Tracheal epithelial cell (primary cell): Measurements from ENCODE around the gene C12orf43. TPM values are rescaled to one million over a fixed set of nuclear protein-coding genes. Genes with fewer than 3 reads are reported as not detected.

Source experiments
- total RNA-seq: library from RNA; depleted of rRNA; stranded (reverse); fragments of >200 nt; gene quantifications from 2 replicates; pipeline ENCODE4 v1.2.1, GENCODE V29; 2014

Gene C12orf43
- total RNA-seq, result 3.2 and 4.6 TPM in 2 replicates

GRCh38 chr12:121015825-121016766 is at the start of gene C12orf43:
Gene C12orf43, minus strand, starts transcription at chr12:121016487. Its CDS starts 13 bp downstream, at chr12:121016474.

DNA sequence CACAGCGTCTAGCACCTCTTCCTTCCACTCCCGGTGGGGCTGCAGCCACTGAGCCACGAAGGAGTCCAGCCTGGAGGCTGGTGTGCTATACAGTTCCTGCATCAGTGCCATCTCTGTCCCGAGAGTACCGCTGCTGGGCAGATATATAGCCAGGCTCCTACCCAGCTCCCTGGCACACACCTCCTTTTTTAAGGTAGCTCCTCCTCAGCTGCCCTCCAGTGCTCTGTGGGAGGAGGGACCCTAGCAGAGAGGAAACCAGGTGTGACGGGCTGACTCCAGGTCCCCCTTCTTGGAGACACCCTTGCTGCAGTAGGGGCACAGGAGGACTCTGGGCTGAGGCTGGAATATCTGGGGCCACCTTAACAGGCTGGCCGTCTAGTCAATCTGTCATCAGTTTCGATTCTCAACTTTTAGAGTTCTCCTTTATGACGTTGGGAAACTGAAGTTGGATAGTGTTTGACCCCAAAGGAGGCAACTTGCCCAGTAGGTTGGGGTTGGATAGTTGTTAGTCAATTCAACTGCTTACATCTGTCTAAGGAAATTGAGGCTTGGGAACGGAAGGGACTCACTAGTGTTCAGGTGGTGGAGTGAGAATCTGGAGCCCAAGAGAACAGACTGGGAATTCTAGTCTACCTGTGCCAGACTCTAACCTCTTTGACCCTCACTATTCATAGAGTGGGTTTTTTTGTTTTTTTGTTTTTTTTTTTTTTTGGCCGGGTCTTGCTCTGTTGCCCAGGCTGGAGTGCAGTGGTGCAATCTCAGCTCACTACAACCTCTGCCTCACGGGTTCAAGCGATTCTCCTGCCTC is 22.8 kb upstream of the C12orf43 start, which contains the start of gene OASL:
Gene OASL (minus strand): TSS at position 386 of the 808 bp plus-strand sequence. CDS start 275 bp downstream, at position 111.

DNA sequence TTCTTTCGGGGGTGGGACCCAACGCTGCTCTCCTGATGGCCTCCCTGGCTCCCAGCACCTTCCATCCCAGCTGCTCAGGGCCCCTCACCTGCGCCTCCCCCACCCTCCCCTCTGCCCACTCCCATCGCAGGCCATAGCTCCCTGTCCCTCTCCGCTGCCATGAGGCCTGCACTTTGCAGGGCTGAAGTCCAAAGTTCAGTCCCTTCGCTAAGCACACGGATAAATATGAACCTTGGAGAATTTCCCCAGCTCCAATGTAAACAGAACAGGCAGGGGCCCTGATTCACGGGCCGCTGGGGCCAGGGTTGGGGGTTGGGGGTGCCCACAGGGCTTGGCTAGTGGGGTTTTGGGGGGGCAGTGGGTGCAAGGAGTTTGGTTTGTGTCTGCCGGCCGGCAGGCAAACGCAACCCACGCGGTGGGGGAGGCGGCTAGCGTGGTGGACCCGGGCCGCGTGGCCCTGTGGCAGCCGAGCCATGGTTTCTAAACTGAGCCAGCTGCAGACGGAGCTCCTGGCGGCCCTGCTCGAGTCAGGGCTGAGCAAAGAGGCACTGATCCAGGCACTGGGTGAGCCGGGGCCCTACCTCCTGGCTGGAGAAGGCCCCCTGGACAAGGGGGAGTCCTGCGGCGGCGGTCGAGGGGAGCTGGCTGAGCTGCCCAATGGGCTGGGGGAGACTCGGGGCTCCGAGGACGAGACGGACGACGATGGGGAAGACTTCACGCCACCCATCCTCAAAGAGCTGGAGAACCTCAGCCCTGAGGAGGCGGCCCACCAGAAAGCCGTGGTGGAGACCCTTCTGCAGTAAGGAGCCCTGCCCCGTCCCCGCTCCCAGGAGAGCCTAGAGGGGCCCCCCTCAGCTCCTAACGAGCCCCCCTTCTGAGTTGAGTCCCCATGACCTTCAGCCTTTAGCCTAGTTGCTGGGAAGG is 37.7 kb downstream of the C12orf43 start, which contains the start of gene HNF1A:
Gene HNF1A (plus strand): TSS at position 248 of the 924 bp plus-strand sequence. CDS start 226 bp downstream, at position 474.

Other genes with a start within 250 kb of the C12orf43 start
- gene SPPL3, start 112.1 kb downstream of the C12orf43 start, total RNA-seq, result 5.5 and 9.2 TPM in 2 replicates
- gene HNF1A, start 37.9 kb downstream of the C12orf43 start, total RNA-seq, result 0.48 TPM in 1 of 2 replicates, not detected in the other
- 1.1 and 1.7 TPM in 2 replicates for gene OASL, start 22.8 kb upstream of the C12orf43 start, total RNA-seq
- 0.43 and 0.72 TPM in 2 replicates for gene P2RX7, start 116.4 kb upstream of the C12orf43 start, total RNA-seq
- 6.0 and 23.9 TPM in 2 replicates for gene P2RX4, start 193.6 kb upstream of the C12orf43 start, total RNA-seq